AG04450 (cell line): ENCODE measurements around the gene TRAIP. TPM values are rescaled to one million over a fixed set of nuclear protein-coding genes. Genes with fewer than 3 reads are reported as not detected.

ENCODE experiments used
- CTCF ChIA-PET: fragments of 300-600, 350-600 bp; formaldehyde crosslinking; extraction: SDS; loops from one replicate; lab custom pipeline; 2022; ENCODE audit warnings: antibody characterized with exemption, inconsistent platforms; lab: Charles Lee
- POLR2A ChIA-PET: fragments of 350-600 bp; formaldehyde crosslinking; extraction: SDS; loops from one replicate; lab custom pipeline; 2021; ENCODE audit warnings: antibody characterized with exemption, inconsistent platforms; lab: Yijun Ruan, JAX
- DNase-seq: peaks from one replicate; pipeline ENCODE4 v3.0.0-alpha.2; 2011; ENCODE audit warnings: low read depth, low spot score
- H3K27ac ChIP-seq: one replicate; pipeline ENCODE4 v1.5.1; 2012; ENCODE audit warnings: low read depth, low read length, control low read depth
- H3K27me3 ChIP-seq: one replicate; pipeline ENCODE4 v1.6.0; 2012; ENCODE audit warnings: low read length; ENCODE audit not compliant: control insufficient read depth, insufficient read depth
- H3K4me3 ChIP-seq: 2 replicates; pipeline ENCODE4 v1.5.1; 2011; ENCODE audit warnings: mild to moderate bottlenecking, low read depth, low read length, control low read depth
- H3K9me3 ChIP-seq: 2 replicates; pipeline ENCODE4 v1.5.1; 2012; ENCODE audit warnings: low read length; ENCODE audit not compliant: control insufficient read depth, insufficient read depth
- polyA plus RNA-seq: library from polyadenylated mRNA; depleted of rRNA; stranded (reverse); fragments of >200 nt; gene quantifications from 2 replicates; pipeline ENCODE4 v1.2.3, GENCODE V29; 2011
- TF ChIP-seq, protein P1 (sequence below): IDR thresholded peaks from 2 replicates; pipeline ENCODE4 v1.5.1; 2011; ENCODE audit warnings: low read depth, low read length, control low read depth, inconsistent platforms

Gene TRAIP
- polyA plus RNA-seq, 1 experiment = 1.7 TPM

DNA sequence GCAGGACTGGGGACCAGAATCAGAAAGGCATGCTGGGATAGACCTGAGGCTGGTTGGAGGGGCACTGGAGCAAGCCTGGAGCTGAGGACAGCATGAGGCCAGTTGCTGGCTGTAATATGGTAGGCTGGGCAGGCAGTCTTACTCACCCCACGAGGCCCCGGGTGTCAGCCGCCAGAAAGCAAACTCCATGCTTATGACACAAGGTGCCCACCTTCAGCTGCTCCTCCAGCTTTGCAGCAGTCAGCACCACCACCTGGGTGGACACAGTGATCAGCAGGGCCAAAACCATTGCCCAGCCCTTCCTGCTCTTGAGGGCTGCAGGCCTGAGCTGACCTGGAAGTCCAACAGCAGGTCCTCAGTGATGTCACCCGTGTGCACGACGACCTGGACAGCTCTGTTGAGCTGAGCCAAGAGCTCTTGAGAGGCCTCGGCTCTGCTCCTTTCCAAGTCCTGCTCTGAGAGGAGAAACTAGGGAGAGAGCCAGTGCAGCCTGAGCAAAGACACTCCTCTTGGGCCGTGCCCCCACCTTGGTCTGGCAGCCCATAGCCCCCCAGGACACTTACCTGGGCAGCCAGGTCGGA, 43.4 kb downstream of the TRAIP start:
- no peaks in the 10 kb centered on the region for H3K9me3 ChIP-seq
- no peak for DNase-seq
- H3K4me3 ChIP-seq = peak overlapping the region; percentile 72
- TF ChIP-seq, protein P1, sequence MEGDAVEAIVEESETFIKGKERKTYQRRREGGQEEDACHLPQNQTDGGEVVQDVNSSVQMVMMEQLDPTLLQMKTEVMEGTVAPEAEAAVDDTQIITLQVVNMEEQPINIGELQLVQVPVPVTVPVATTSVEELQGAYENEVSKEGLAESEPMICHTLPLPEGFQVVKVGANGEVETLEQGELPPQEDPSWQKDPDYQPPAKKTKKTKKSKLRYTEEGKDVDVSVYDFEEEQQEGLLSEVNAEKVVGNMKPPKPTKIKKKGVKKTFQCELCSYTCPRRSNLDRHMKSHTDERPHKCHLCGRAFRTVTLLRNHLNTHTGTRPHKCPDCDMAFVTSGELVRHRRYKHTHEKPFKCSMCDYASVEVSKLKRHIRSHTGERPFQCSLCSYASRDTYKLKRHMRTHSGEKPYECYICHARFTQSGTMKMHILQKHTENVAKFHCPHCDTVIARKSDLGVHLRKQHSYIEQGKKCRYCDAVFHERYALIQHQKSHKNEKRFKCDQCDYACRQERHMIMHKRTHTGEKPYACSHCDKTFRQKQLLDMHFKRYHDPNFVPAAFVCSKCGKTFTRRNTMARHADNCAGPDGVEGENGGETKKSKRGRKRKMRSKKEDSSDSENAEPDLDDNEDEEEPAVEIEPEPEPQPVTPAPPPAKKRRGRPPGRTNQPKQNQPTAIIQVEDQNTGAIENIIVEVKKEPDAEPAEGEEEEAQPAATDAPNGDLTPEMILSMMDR = no peak
- no peak overlapping the region for H3K27ac ChIP-seq
- CTCF ChIA-PET = interaction anchor here (2.0 to 2.1 kb wide), 2 partner anchors 10 to 26 kb away, joined by 10 to 16 read pairs; partner anchors contain the start of gene INKA1
- POLR2A ChIA-PET = interaction anchor here (0.8 to 2.1 kb wide), 2 partner anchors 10 to 127 kb away, joined by 3 to 16 read pairs; partner anchors contain the start of genes INKA1 and RBM6
- H3K27me3 ChIP-seq = no peaks in the 10 kb centered on the region

DNA sequence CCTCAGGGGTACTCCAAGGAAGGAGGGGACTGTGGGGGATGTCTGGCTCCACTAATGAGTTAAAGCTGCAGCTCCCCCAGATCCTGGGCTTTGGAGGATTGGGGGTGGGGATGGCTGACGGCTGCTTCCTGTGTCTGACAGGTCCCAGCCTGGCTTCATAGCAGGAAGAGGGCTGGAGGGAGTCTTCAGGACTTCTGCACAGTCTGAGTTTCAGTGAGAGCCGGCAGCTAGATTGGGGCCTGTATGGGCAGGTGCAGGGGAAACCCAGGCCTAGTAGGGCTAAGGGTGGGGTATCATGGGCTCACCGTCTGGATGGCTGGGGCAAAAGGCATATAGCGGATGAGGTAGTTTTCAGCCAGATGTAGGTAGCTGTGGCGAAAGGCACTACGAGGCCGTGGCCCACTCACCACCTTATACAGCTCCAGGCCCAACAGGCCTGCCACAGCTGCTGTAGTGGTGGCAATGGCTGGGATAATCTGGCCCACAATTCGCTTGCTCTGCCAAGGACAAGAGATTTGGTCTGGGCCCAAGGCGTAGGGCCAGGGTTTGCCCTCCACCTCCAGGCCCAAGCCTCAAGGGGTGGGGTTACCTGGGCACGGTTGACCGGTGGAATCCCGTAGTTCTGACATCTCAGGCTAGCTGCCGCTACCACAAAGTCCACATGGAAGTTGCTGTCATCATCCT, 48.8 kb downstream of the TRAIP start:
- H3K27ac ChIP-seq = no peak overlapping the region
- no peaks in the 10 kb centered on the region for H3K27me3 ChIP-seq
- ChIA-PET POLR2A (no interaction called here), CTCF (interaction anchor here (10.5 kb wide), 1 partner anchor 31 kb away, joined by 182 read pairs; no protein-coding TSS in a partner anchor)
- no peak for DNase-seq
- TF ChIP-seq, protein P1 = no peak
- H3K9me3 ChIP-seq = no peaks in the 10 kb centered on the region; the same call in 1 of the 2 replicates
- no peak overlapping the region for H3K4me3 ChIP-seq

DNA sequence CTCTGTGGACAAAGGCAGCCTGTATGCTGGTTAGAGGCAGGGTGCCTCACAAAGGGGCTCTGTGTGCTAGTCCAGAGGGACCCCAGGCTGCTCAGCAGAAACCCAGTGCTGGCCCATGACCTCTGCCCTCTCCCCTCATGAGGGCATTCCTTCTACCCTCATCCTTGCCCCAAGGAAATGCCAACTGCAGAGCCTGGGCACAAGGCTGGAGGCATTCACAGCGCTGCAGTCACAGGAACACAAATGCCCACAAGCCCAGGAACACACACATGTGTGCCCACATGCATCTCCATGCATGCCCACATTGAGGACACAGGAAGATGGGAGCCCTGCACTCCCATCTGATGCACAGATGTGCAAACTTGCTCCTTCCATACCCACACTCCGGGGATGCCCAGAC, 49.5 kb downstream of the TRAIP start:
- no peak overlapping the region for H3K27ac ChIP-seq
- no peaks in the 10 kb centered on the region; the same call in 1 of the 2 replicates for H3K9me3 ChIP-seq
- POLR2A ChIA-PET = no interaction called here
- DNase-seq = no peak
- H3K27me3 ChIP-seq = no peaks in the 10 kb centered on the region
- CTCF ChIA-PET = interaction anchor here (10.5 kb wide), 1 partner anchor 31 kb away, joined by 182 read pairs; no protein-coding TSS in a partner anchor
- H3K4me3 ChIP-seq = no peak overlapping the region
- TF ChIP-seq, protein P1 = no peak

DNA sequence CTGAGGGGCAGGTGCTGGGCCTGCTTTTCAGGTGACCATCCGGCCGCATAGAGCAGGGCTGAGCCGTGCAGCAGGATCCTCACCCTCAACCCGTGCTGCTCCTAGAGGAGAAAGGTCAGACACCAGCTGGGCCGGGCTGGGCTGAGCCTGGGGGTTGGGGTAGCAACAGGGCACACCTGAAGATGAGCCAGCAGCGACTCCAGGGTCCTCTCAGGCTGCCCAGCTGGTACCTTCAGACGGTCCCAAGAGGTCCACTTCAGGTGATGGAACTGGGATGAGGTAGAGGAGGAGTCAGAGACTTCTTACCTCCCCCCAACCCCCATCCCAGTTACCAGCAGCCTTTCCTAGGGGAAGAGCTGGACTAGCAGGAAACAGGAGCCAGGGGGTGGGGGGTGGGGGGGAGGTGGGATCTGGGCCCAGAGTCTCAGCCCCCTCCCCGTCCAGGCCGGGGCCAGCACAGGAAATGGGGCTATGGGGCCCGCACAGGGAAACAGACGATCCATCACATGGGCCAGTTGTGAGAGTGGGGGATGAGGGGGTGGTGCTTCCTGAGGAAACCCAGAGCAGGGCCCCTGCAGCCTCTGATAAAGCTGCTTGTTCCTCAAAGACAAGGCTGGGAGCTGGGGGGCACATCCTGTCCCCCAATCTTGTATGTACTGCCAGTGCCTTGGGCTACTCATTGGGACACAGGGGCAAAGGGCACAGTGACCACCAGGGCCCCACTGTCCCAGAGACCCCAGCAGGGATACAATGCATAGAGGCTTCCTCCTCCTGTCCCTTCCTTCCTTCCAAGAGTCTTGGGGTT, 50.3 kb downstream of the TRAIP start:
- ChIA-PET POLR2A (interaction anchor here (0.7 kb wide), 1 partner anchor 82 kb away, joined by 4 read pairs; the partner anchor contains the start of gene GMPPB), CTCF (interaction anchor here (10.5 kb wide), 1 partner anchor 32 kb away, joined by 182 read pairs; no protein-coding TSS in a partner anchor)
- TF ChIP-seq, protein P1 = no peak
- Histone ChIP-seq H3K27me3 (no peaks in the 10 kb centered on the region), H3K4me3 (no peak overlapping the region), H3K9me3 (no peaks in the 10 kb centered on the region; the same call in 1 of the 2 replicates), H3K27ac (peak overlapping the region; percentile 21)
- no peak for DNase-seq
